NCI-H748 treated with DMSO at 0.1 percent for 48 hours (cell line): ENCODE measurements around the gene PSPH.

Experiments
- DNase-seq: peaks from one replicate; lab custom pipeline; 2025; lab: John Stamatoyannopoulos, UW

Gene PSPH

GRCh38 chr7:56003749-56004148 lies 47.5 kb downstream of the PSPH start:
- DNase-seq, result no peak

- no peak for DNase-seq
Observed at GRCh38 chr7:55996856-55997500, 54.3 kb downstream of the PSPH start.

GRCh38 chr7:55992346-55992745 lies 58.9 kb downstream of the PSPH start:
- no peak for DNase-seq

- DNase-seq, result no peak
Observed at GRCh38 chr7:55983537-55983936, 67.7 kb downstream of the PSPH start.

- no peak for DNase-seq
Observed at GRCh38 chr7:55980266-55980665, 71.0 kb downstream of the PSPH start.

GRCh38 chr7:55977831-55978230 lies 73.4 kb downstream of the PSPH start:
- peak; percentile 28 for DNase-seq

- peak; percentile 29 for DNase-seq
Observed at GRCh38 chr7:55975988-55976633, 75.1 kb downstream of the PSPH start.

GRCh38 chr7:55973747-55974250 lies 77.4 kb downstream of the PSPH start:
- no peak for DNase-seq

GRCh38 chr7:55970978-55971377 lies 80.3 kb downstream of the PSPH start:
- no peak for DNase-seq

- no peak for DNase-seq
Observed at GRCh38 chr7:55970561-55970960, 80.7 kb downstream of the PSPH start.

GRCh38 chr7:55969391-55969790 lies 81.9 kb downstream of the PSPH start:
- DNase-seq, result no peak

- no peak for DNase-seq
Observed at GRCh38 chr7:55966851-55967250, 84.4 kb downstream of the PSPH start.

GRCh38 chr7:55965805-55966421 lies 85.3 kb downstream of the PSPH start:
- DNase-seq, result no peak

GRCh38 chr7:55965100-55965470 lies 86.2 kb downstream of the PSPH start:
- peak; percentile 14 for DNase-seq

GRCh38 chr7:55964261-55965099 lies 86.8 kb downstream of the PSPH start, which contains the start of gene NIPSNAP2:
Gene NIPSNAP2 (plus strand): TSS chr7:55964585. CDS start chr7:55964610, 25 bp downstream.
- peak; percentile 42 for DNase-seq

GRCh38 chr7:55963584-55964168 lies 87.6 kb downstream of the PSPH start:
- DNase-seq, result no peak

- no peak for DNase-seq
Observed at GRCh38 chr7:55962014-55962413, 89.2 kb downstream of the PSPH start.
